HG02938 (cell line): Measurements from ENCODE around the gene NEDD1.

Source experiments
- ATAC-seq: cut with Tn5 transposase; IDR thresholded peaks from one replicate; pipeline ENCODE4 v1.9.1; 2021; ENCODE audit warnings: mild to moderate bottlenecking, moderate library complexity; ENCODE audit not compliant: unreplicated experiment

The NEDD1 gene

DNA sequence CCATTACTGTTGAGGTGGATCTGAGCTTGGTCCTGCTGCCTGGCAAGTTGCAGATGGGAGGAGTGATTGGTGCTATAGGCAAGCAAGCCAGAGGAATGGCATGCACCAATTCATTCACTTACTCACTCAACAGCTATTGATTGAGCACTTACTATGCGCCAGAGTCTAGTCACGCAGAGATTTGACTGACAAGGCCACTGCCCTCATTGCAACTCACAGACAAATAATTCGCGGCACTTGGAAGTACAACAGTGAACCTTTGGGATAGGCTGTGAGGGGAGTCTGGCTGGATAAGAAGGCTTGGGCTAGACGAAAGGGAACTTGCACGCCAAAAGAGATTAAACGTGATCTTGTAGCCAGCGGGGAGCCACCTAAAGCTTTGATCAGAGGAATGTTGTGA is 96.2 kb downstream of the NEDD1 start:
- ATAC-seq, result no peak
